Psoas muscle (tissue), 8 donors: ENCODE data around the gene ZNF580. TPM values are rescaled to one million over a fixed set of nuclear protein-coding genes. Genes with fewer than 3 reads are reported as not detected.

Experiments used
- ATAC-seq, 4 donors: fragments of 200-7000 bp; cut with Tn5 transposase; one replicate each; pipeline ENCODE4 v1.9.1; 2020; ENCODE audit warnings: moderate library complexity in 3 of 4, mild to moderate bottlenecking in 2 of 4
- DNase-seq, 2 donors: peaks; one replicate each; pipeline ENCODE4 v3.0.0-alpha.2; 2020
- H3K27ac ChIP-seq: fragments of 200-600 bp; one replicate; pipeline ENCODE4 v1.8.0; 2022
- H3K27me3 ChIP-seq, 3 donors: fragments of 200-600 bp in 1 of 3; one replicate each; pipeline versions ENCODE4 v1.6.1 to v1.8.0; 2013 to 2022; ENCODE audit warnings: low read length in 2 of 3, mild to moderate bottlenecking in 2 of 3, moderate library complexity in 1 of 3; ENCODE audit not compliant: insufficient read depth in 3 of 3
- H3K36me3 ChIP-seq, 2 donors: fragments of 200-600 bp in 1 of 2; one replicate each; pipeline versions ENCODE4 v1.6.1 to v1.8.0; 2013 to 2022; ENCODE audit warnings: low read depth in 1 of 2, mild to moderate bottlenecking in 1 of 2, moderate library complexity in 1 of 2; ENCODE audit not compliant: insufficient read depth in 1 of 2
- H3K4me1 ChIP-seq: fragments of 200-600 bp; one replicate; pipeline ENCODE4 v1.8.0; 2022
- H3K4me3 ChIP-seq: fragments of 200-600 bp; one replicate; pipeline ENCODE4 v1.8.0; 2022; ENCODE audit warnings: mild to moderate bottlenecking
- H3K9me3 ChIP-seq: fragments of 200-600 bp; one replicate; pipeline ENCODE4 v1.8.0; 2022
- WGBS, 3 donors: extraction: QIAGEN DNeasy Blood & Tissue Kit; methylation state at CpG; one replicate each; pipeline versions ENCODE4 v1.1.6 to v1.1.7; 2013; 5-methylcytosine and 5-hydroxymethylcytosine counted together
- intact Hi-C, 2 donors: fragments of 100-400 bp; cut with DNase I; formaldehyde crosslinking; loops; one replicate each; pipeline versions ENCODE4 v1.11.0 to v1.14.2; 2022
- polyA plus RNA-seq, 3 donors: library from polyadenylated mRNA; stranded (reverse); fragments of 200-250 nt; gene quantifications; one replicate each; pipeline ENCODE4 v1.2.3, GENCODE V29; 2013
- total RNA-seq, 4 donors: library from RNA; stranded (reverse); fragmentation: NEBNext Ultra II Directional in 2 of 4; extraction: Animal tissue kit (Norgen Biotek cat#: 25700) in 2 of 4; gene quantifications; one replicate each; pipeline versions ENCODE4 v1.2.1 to v1.2.4, GENCODE V29; 2021 to 2023
- TF ChIP-seq, protein P1 (sequence below): fragments of 200-600 bp; IDR thresholded peaks from one replicate; pipeline ENCODE4 v1.8.0; 2022; ENCODE audit warnings: antibody characterized with exemption
- donor health status: healthy with polysubstance abuse.
- donor health status: DM: no; HTN: no; CAD: no; lungs with moderate emphysema.
- donor health status: Bipolar disorder and iron deficiency.
- donor health status: healthy.
- donor health status: DM: yes; HTN: yes; CAD: no.
- donor health status: DM: no; HTN: no; CAD: no.
- donor health status: DM: no; HTN: no; CAD: no.
- donor health status: DM: yes; HTN: yes; CAD: no.

The ZNF580 gene
- total and polyA plus RNA-seq, 7 donors: 5.9 to 21.1 (median 13.5) TPM

DNA sequence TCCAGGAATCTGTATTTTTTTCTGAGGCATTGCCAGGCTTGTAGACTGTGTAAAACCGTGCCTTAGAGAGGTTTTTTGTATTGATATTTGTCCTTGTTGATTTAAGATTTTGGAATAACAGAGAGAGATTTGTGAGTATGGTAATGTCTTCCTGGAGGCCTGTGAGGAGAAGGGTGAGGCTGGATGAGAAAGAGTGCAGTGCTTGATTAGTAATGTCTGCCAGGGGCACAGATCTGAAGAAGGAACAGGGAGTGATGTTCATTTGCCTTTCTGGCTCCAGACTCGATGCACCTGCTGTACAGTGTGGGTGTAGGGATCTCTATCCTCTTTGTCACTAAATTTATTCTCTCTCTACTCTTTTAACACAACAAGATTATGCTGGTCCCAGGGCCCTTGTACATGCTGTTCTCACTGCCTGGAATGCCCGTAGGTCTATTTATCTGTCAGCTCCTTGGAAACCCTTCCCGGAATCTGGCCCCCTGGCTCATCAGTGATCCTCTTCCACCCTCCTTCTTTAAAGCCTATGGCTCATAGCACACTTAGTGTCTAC lies 45.7 kb upstream of the ZNF580 start:
- WGBS, 3 donors: 37 to 67% (median 46%) methylated on average over 4 of the region's 4 CpGs
- intact Hi-C loops: loop anchor here in 1 of 2 donors (5.0 kb wide), 1 partner anchor 48 kb away; the partner anchor contains the start of gene SBK3
- peak in 1 of 2 donors; percentile 76 for DNase-seq
- Histone ChIP-seq H3K27ac (peak overlapping the region; percentile 47), H3K4me3 (no peak overlapping the region), H3K36me3 (peaks cover 0 to 49% of the 10 kb centered on the region in 2 donors), H3K4me1 (peaks cover 14% of the 10 kb centered on the region), H3K9me3 (no peaks in the 10 kb centered on the region), H3K27me3 (no peaks in the 10 kb centered on the region)
- TF ChIP-seq, protein P1, sequence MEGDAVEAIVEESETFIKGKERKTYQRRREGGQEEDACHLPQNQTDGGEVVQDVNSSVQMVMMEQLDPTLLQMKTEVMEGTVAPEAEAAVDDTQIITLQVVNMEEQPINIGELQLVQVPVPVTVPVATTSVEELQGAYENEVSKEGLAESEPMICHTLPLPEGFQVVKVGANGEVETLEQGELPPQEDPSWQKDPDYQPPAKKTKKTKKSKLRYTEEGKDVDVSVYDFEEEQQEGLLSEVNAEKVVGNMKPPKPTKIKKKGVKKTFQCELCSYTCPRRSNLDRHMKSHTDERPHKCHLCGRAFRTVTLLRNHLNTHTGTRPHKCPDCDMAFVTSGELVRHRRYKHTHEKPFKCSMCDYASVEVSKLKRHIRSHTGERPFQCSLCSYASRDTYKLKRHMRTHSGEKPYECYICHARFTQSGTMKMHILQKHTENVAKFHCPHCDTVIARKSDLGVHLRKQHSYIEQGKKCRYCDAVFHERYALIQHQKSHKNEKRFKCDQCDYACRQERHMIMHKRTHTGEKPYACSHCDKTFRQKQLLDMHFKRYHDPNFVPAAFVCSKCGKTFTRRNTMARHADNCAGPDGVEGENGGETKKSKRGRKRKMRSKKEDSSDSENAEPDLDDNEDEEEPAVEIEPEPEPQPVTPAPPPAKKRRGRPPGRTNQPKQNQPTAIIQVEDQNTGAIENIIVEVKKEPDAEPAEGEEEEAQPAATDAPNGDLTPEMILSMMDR: no peak
- peak in 3 of 4 donors; percentile 45 to 53 (median 51) for ATAC-seq

DNA sequence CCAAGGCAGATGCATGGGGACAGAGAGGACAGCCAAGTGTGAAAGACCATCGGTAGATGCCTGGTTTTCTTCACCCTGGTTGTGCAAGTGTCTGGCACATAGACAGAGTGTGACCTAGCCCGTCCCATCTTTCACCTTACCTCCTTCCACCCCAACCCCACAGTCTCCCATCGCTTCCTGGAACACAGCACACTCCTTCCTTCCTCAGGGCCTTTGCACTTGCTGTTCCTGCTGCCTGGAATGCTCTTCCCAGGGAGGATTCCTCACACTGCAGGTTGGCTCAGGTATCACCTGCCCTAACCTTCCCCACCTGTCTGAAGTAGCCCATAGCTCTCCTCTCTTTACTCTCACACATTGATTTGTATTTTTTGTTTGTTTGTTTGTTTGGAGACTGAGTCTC lies 44.5 kb upstream of the ZNF580 start:
- no peak overlapping the region for H3K4me3 ChIP-seq
- 74 to 82% (median 77%) methylated on average over 3 of the region's 3 CpGs for WGBS, 3 donors
- H3K27ac ChIP-seq: peak overlapping the region; percentile 47
- ATAC-seq (no peak), DNase-seq (no peak)
- H3K27me3 ChIP-seq: no peaks in the 10 kb centered on the region
- H3K9me3 ChIP-seq: no peaks in the 10 kb centered on the region
- intact Hi-C loops: loop anchor here in 1 of 2 donors (5.0 kb wide), 1 partner anchor 49 kb away; the partner anchor contains the start of gene SBK3
- peaks cover 20% of the 10 kb centered on the region for H3K4me1 ChIP-seq
- TF ChIP-seq, protein P1: no peak
- H3K36me3 ChIP-seq: peaks cover 0 to 49% of the 10 kb centered on the region in 2 donors

DNA sequence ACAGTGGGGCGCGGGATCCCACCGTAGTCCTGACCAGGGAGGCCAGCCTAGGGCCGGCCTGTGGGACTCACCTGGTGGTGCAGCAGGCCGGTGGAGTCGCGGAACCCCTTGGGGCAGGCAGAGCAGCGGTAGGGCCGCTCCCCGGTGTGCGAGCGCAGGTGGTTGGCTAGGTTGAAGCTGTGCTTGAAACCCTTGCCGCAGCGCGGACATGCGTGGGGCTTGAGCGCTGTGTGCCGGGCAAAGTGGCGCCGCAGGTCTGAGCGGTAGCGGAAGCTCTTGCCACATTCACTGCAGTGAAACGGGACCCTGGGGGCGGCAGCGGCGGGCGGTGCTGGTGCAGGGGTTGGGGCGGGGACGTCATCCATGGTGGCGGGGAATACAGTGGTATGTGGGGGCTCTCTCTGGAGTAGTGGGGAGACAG lies 43.3 kb upstream of the ZNF580 start:
- H3K27ac ChIP-seq: no peak overlapping the region
- intact Hi-C loops: loop anchor here in 1 of 2 donors (5.0 kb wide), 1 partner anchor 50 kb away; the partner anchor contains the start of gene SBK3
- no peaks in the 10 kb centered on the region for H3K9me3 ChIP-seq
- peaks cover 20% of the 10 kb centered on the region for H3K4me1 ChIP-seq
- TF ChIP-seq, protein P1: no peak
- H3K4me3 ChIP-seq: no peak overlapping the region
- peak in 1 of 2 donors; percentile 64 for DNase-seq
- H3K36me3 ChIP-seq: peaks cover 0 to 43% of the 10 kb centered on the region in 2 donors
- ATAC-seq: no peak
- no peaks in the 10 kb centered on the region for H3K27me3 ChIP-seq
- 93 to 95% (median 94%) methylated on average over 18 to 30 of the region's 30 CpGs for WGBS, 3 donors

DNA sequence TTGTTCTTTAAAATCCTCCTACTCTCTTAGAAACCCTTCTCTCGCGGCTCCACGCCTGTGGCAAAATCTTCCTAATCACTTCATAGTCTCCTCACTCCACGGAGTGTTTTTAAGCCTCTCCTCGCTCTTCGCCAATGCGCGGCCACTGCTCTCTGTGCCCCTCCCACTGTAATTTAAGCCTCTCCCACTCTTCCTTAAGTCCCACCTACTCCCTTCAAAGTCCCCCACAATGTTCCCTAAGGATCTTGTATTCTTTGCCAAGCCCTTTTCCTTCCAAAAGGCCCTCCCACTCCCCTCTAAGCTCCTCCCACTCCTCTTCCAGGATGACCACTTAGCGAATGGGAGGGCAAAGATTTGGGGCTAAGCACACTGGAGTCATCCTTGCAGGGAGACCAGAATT lies 42.8 kb upstream of the ZNF580 start:
- H3K27me3 ChIP-seq: no peaks in the 10 kb centered on the region
- intact Hi-C loops: loop anchor here in 1 of 2 donors (5.0 kb wide), 1 partner anchor 51 kb away; the partner anchor contains the start of gene SBK3
- ATAC-seq (no peak), DNase-seq (no peak)
- peak overlapping the region; percentile 98 for H3K27ac ChIP-seq
- peaks cover 0 to 45% of the 10 kb centered on the region in 2 donors for H3K36me3 ChIP-seq
- TF ChIP-seq, protein P1: no peak
- peaks cover 20% of the 10 kb centered on the region for H3K4me1 ChIP-seq
- H3K4me3 ChIP-seq: no peak overlapping the region
- 80 to 87% (median 85%) methylated on average over 9 of the region's 9 CpGs for WGBS, 3 donors
- no peaks in the 10 kb centered on the region for H3K9me3 ChIP-seq
